WI38 (cell line): Measurements from ENCODE around the gene KCNH2.

Experiments used
- H3K4me3 ChIP-seq: 2 replicates; pipeline ENCODE4 v1.5.1; 2011; ENCODE audit warnings: low read depth, mild to moderate bottlenecking, control low read depth, low read length
- TF ChIP-seq, protein P1 (sequence below): IDR thresholded peaks from 2 replicates; pipeline ENCODE4 v1.5.1; 2012; ENCODE audit warnings: low read depth, mild to moderate bottlenecking, control low read depth, low read length

KCNH2 gene

DNA sequence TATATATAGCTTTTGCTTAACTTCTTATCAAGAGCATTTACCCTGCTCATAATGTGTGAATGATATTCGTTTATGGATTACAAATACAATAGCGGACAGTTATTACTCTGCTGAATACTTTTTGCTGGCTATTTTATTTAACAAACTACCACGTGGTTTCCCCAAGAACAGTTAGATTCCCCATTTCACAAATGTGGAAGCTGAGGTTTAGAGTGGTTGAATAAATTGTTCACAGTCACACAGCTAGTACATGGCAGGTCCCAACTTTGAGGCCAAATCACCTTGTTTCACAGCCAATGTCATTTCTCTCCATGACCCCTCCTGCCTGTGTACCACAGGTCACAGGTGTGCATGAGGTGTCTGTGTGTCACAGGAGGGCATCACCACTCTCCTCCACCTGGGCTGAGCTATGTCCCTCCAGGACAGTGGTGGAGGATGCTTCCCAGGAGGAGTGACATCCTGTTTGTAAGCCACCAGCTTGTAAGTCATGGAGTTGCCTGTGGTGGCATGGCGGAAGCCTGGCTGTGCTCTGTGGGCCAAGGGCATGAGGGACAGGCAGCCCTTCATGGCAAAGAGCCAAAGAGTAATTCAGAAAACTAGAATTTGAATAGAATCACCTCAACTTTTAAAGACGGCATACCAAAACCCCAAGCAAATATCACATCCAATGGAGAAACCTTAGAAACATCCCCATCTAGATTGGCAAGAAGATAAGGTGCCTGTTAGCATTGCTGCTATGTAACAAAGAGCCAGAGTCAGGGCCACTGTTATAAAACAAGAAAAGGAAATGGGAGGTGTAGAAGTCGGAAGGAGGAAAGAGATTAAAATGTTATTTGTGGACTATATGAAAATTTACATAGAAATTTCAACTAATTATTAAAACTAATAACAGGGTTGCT, 73.9 kb downstream of the KCNH2 start:
- no peak overlapping the region for H3K4me3 ChIP-seq
- TF ChIP-seq, protein P1, sequence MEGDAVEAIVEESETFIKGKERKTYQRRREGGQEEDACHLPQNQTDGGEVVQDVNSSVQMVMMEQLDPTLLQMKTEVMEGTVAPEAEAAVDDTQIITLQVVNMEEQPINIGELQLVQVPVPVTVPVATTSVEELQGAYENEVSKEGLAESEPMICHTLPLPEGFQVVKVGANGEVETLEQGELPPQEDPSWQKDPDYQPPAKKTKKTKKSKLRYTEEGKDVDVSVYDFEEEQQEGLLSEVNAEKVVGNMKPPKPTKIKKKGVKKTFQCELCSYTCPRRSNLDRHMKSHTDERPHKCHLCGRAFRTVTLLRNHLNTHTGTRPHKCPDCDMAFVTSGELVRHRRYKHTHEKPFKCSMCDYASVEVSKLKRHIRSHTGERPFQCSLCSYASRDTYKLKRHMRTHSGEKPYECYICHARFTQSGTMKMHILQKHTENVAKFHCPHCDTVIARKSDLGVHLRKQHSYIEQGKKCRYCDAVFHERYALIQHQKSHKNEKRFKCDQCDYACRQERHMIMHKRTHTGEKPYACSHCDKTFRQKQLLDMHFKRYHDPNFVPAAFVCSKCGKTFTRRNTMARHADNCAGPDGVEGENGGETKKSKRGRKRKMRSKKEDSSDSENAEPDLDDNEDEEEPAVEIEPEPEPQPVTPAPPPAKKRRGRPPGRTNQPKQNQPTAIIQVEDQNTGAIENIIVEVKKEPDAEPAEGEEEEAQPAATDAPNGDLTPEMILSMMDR, result no peak

DNA sequence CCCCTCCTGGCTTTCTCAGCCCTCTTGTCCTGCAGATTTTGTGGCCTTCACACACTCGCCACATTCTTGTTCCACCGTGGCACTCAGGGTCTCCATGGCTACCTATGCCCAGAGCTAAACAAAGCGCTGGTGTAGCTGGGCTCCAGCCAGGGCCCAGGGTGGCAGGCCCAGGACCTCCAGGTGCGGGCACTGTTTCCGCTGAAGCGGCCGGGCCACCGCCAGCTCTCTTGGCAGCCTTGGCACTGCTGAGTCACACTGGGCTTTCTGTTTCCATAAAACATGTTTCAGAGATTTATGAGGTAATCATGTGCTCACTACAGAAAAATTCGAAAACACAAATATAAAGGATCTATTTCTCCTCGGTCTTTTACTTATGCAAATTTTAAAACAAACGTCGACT, 74.5 kb downstream of the KCNH2 start:
- TF ChIP-seq, protein P1, result no peak
- no peak overlapping the region for H3K4me3 ChIP-seq

DNA sequence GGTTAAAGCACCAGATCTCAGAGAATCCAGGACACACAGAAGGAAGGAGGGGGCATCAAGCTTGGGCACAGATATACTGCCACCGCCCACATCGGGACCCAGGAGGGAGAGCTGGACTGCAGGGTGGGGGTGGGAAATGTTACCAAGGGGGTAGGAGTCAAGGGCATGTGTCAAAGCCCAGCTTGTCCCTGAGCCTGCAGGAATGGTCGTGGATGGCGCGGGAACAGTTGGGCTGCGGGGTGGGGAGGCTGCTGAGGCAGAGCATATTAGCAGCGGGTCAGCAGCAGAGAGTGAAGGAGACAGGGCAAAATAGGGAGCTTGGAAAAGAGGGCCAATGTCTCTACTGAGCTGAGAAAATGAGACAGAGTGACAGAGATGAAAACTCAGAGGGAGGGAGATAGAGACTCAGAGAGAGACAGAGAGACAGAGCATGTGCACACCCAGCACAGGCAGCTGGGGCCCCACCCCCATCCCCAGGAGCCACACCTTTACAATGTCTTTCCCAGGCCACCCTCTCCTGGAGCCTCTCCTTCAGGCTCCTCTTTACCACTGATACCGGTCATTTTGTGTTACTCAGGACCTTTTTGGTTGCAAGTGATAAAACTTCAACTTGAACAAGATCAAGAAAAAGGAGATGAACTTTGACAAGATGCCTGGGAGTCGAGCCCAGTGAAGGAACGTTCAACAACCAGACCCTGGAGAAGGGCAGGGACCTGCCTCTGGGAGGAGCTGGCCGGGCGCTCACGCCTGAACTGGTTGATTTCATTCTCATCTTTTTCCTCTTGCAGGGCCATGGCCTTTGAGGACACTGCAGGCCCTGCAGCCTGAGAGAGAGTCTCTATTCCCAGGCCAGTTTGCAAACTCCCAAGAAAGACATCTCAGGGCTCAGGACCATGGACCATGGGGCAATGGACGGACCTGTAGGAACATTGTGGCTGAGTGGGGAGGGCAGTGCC, 75.8 kb downstream of the KCNH2 start:
- TF ChIP-seq, protein P1, result no peak
- no peak overlapping the region for H3K4me3 ChIP-seq

- TF ChIP-seq, protein P1, result no peak
- no peak overlapping the region for H3K4me3 ChIP-seq
Observed at GRCh38 chr7:150901160-150902035, 76.7 kb downstream of the KCNH2 start.

- TF ChIP-seq, protein P1, result no peak
- no peak overlapping the region for H3K4me3 ChIP-seq
Observed at GRCh38 chr7:150900675-150901074, 77.4 kb downstream of the KCNH2 start.

GRCh38 chr7:150898475-150899011, 79.6 kb downstream of the KCNH2 start:
- TF ChIP-seq, protein P1, result peak; percentile 80
- H3K4me3 ChIP-seq, result no peak overlapping the region
